Stimulated activated CD8-positive, alpha-beta memory T cell treated with anti-CD3 and anti-CD28 coated beads, Interleukin-4, amount 100 ng/mL, for 48 hours (primary cell): ENCODE results near the gene STEAP1.
"Not testable (repeated sequence)": the region's sequence is repeated elsewhere in the genome, so short reads cannot be mapped to it uniquely, and the experiment has no call there.

Experiments used
- DNase-seq: peaks from one replicate; pipeline ENCODE4 v3.0.0-alpha.2; 2020

Gene STEAP1

GRCh38 chr7:90153943-90154771 lies at the start of gene STEAP1:
STEAP1 (plus strand) TSS chr7:90154469; CDS start chr7:90159789, 5,320 bp downstream.
- DNase-seq = peak; percentile 94

GRCh38 chr7:90114972-90115371 lies 39.3 kb upstream of the STEAP1 start:
- not testable (repeated sequence) for DNase-seq

- DNase-seq = peak; percentile 24
These were observed 35.6 kb upstream of the STEAP1 start for GRCh38 chr7:90118551-90119177.

- DNase-seq = peak; percentile 34
These were observed 34.9 kb upstream of the STEAP1 start for GRCh38 chr7:90119178-90119971.

GRCh38 chr7:90120205-90120604 lies 34.1 kb upstream of the STEAP1 start:
- not testable (repeated sequence) for DNase-seq

- not testable (repeated sequence) for DNase-seq
These were observed 22.5 kb upstream of the STEAP1 start for GRCh38 chr7:90131746-90132145.

- not testable (repeated sequence) for DNase-seq
These were observed 6.9 kb upstream of the STEAP1 start for GRCh38 chr7:90147079-90147960.

- peak; percentile 44 for DNase-seq
These were observed 4.8 kb upstream of the STEAP1 start for GRCh38 chr7:90149428-90149827.

- not testable (repeated sequence) for DNase-seq
These were observed 2.4 kb upstream of the STEAP1 start for GRCh38 chr7:90151884-90152283.

GRCh38 chr7:90152642-90153253 lies 1.5 kb upstream of the STEAP1 start:
- not testable (repeated sequence) for DNase-seq

- DNase-seq = no peak
These were observed 937 bp downstream of the STEAP1 start for GRCh38 chr7:90155206-90155605.

GRCh38 chr7:90157331-90157730 lies 3.1 kb downstream of the STEAP1 start:
- DNase-seq = not testable (repeated sequence)

GRCh38 chr7:90157761-90158350 lies 3.6 kb downstream of the STEAP1 start:
- DNase-seq = not testable (repeated sequence)

- no peak for DNase-seq
These were observed 9.3 kb downstream of the STEAP1 start for GRCh38 chr7:90163534-90163933.

- no peak for DNase-seq
These were observed 11.5 kb downstream of the STEAP1 start for GRCh38 chr7:90165724-90166123.

GRCh38 chr7:90166153-90166552 lies 11.9 kb downstream of the STEAP1 start:
- no peak for DNase-seq

- no peak for DNase-seq
These were observed 13.1 kb downstream of the STEAP1 start for GRCh38 chr7:90167361-90167760.

GRCh38 chr7:90169891-90170290 lies 15.6 kb downstream of the STEAP1 start:
- DNase-seq = no peak

- no peak for DNase-seq
These were observed 17.9 kb downstream of the STEAP1 start for GRCh38 chr7:90172121-90172520.

GRCh38 chr7:90172624-90173023 lies 18.4 kb downstream of the STEAP1 start:
- DNase-seq = no peak

GRCh38 chr7:90173127-90173844 lies 19.0 kb downstream of the STEAP1 start:
- DNase-seq = no peak
